IPS-11a (cell line): Measurements from ENCODE around the gene GTF2H3.

Experiments
- H3K4me3 ChIP-seq: one replicate; pipeline ENCODE4 v1.5.1; 2013; ENCODE audit warnings: low read depth, low read length, control low read depth

GTF2H3 gene

GRCh38 chr12:123705935-123706334 is 72.3 kb downstream of the GTF2H3 start:
- H3K4me3 ChIP-seq = no peak overlapping the region

- no peak overlapping the region for H3K4me3 ChIP-seq
These were observed 73.8 kb downstream of the GTF2H3 start for GRCh38 chr12:123707466-123707865.
